Retina (tissue), 1 donor: ENCODE results near the gene KIAA0586.
"Not testable (repeated sequence)": the region's sequence is repeated elsewhere in the genome, so short reads cannot be mapped to it uniquely, and the experiment has no call there.

Experiments
- DNase-seq: peaks from one replicate; pipeline ENCODE4 v3.0.0-alpha.2; 2016

Gene KIAA0586

DNA sequence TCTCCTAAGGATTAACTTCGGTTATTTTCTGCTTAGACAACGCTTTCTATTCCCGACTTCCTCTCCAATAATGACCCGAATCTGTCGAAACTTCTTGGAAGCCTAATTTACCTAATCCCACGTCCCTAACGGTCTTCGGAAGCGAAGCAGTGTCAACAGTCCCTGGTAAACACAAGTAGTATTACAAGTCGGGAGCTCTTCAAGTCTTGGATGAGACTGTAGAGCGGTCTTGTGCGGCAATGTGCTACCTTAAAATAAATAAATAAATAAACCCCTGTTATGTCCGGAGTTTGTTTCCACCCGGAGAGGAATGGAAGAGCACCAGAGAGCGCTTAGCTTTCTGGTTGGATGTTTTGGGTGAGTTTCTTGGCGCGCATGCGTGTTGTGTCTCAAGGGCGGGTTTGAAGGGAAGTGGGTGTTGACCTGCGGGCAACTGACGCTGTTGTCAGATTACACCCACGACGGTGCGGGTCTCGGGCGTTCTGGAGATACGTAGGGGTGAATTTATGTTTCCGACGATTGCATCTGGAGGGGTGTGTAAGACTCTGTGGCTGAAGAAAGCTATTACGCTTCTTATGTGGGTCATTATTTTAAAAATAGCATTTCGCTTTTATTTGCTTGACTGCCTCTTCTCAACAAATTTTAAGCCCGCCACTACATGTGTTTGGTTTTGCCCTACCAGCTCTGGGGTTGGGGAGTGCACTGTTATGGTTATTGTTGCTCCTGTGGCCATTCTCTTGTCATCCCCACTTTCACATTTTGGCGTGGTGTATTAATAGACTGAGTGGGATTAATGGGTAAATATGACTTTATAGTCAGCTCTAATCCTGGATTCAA, at the start of gene KIAA0586, which contains the start of gene TIMM9:
TSS of gene KIAA0586 (plus strand) at position 439 of the 837 bp plus-strand sequence. CDS start 546 bp downstream, outside the sequence.
TSS of gene TIMM9 (minus strand) at position 251 of the 837 bp plus-strand sequence. CDS start 15,586 bp downstream, outside the sequence.
- DNase-seq, result peak; percentile 95

DNA sequence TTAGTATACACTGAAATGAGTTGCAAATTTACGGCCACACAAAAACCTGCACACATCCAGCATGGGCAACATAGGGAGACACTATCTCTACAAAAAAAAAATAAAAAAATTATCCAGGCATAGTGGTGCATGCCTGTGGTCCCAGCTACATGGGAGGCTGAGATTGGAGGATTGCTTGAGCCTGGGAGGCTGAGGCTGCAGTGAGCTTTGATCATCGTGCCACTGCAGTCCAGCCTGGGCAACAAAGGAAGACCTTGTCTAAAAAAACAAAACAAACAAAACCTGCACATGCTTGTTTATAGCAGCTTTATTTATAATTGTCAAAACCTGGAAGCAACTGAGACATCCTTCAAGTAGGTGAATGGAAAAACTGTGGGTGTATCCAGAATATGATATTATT, 36.7 kb upstream of the KIAA0586 start:
- DNase-seq, result no peak

DNA sequence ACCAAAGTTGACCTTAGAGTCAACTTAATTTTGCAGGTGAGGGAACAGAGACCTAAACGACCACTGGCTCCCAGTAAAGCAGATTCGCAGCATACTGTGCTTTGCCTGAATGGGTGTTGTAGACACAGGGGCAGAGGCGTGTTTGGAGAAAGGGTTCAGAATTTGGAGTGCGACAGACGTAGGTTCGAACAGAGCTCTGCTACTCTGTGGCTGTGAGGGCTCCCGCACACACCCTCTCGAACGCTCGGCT, 32.0 kb upstream of the KIAA0586 start:
- no peak for DNase-seq

DNA sequence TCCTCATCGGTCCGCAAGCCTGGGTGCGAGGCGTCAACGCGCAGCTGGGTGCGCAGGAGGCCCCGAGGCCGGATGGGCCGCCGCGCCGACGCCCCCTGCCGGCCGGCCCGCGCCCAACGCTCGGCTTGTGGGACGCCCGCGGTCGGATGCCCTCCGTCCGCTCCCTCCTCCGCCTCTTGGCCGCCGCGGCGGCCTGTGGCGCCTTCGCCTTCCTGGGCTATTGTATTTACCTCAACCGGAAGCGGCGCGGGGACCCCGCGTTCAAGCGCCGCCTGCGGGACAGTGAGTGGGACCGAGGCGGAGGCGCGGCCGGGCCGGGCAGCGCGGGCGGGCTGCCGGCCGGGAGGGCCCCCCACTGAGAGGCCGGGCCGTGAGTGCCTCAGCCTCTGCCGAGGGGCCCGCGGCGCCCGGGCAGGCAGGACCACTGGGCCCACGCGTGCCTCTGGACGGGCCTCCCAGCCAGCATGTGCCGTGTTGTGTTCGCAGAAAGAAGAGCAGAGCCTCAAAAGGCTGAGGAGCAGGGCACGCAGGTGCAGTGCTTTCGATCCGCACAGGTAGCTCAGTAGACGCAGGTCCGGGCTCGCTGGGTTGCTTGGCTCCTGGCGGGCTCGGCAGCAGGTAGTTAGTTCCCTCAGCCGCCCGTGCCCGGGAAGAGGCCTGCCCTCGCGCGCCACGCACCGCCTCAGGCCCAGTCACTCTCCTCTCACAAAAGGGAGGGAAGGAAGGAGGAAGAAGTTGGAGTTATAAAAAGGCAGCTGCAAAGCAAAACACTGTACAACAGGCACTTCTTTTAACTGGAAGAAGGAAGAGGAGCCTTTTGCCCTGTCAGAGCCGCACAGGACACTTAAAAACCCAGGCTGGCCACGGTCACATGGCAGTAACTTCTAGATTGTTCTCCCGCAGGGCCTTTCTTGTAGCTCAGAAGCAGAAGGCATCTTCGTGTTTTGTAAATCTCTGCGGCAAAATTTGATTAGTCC, 31.4 kb upstream of the KIAA0586 start, which contains the start of gene TOMM20L:
TSS of gene TOMM20L (plus strand) at position 119 of the 977 bp plus-strand sequence. CDS start at position 147, 28 bp downstream.
- DNase-seq, result peak; percentile 88

DNA sequence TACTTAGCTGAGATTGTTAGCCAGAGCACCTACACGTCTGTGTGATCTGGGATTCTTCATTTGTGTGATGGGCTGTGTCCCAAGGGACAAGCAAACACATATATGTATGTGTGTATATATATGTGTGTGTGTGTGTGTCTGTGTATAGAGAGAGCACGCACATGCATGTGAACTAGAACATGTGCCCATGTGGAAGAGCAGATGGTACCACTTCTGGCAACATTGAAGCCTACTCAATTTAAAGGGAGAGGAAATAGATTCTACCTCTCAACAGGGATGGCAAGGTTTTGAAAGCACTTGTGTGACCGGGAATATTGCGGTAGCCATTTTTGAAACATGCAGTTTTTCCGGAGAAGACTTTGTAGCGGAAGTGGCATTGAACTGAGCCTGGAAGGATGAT, 30.4 kb upstream of the KIAA0586 start:
- DNase-seq, result peak; percentile 6

DNA sequence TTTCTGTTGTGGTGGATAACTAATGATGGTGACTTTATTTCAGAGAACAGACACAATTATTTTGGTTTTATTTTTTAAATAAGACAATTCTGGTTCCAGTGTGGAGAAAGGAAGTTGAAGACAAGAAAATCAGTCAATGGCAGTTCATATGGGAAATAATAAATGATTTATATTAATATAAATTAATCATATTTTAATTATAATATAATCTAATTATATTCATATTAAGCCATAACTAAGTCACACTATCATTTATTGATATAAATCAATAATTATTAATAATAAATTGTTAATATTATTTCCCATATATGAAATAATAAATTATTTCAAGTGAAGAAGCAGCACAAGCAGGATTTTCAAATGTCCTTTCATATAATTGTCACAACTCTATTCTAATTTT, 29.0 kb upstream of the KIAA0586 start:
- no peak for DNase-seq

DNA sequence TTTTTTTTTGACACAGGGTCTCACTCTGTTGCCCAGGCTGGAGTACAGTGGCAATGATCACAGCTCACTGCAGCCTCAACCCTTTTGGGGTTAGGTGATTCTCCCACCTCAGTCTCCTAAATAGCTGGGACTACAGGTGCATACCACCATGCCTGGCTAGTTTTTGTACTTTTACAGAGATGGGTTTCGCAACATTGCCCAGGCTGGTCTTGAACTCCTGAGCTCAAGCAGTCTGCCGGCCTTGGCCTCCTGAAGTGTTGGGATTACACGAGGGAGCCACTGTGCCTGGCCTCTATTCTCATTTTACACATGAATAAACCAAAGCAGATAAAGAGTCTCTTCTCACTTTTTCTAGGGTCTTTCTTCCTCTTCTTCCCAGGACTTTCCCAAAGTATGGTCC, 28.6 kb upstream of the KIAA0586 start:
- no peak for DNase-seq

DNA sequence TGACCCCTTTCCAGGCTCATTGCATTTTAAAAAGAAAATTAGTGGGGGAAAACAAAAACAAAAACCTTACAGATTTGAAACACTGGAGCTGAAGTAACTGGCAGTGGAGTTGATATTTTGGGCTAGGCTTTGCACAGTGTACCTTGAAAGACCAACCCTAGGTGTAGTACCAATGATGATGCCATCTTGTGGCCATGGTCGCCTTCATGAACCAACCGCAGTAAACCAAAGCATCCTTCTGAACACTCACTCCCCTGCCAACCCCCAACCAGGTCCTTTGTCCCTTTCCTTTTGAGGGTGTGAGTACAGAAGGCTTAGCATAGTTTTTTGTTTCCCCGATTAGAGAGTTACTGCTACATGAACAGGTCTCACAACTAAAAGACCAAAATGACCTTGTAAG, 25.9 kb upstream of the KIAA0586 start:
- DNase-seq, result no peak

DNA sequence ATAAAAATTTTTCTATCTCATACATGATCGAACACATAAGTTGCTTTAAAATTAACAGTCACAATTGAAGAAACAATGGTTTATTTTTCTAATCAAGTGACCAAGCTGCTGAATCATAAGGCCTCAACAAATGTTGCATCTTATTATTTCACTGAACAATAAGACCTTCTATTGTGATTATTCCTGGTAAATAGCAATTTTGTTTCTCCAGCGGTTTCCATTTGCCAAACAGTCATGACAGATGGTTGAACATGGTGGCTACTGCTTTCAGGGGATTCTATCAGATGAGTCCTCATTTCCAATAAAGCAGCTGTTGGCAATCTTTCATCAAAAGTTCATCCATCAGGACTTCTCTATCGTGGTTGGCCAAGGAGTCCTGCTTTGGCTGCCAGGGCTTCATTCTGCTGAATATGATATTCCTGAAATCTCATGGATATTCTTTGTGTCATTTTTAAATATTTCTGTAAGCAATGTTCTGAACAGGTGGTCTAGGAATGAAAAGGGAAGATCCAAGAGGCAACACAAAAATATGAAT, 18.8 kb upstream of the KIAA0586 start:
- DNase-seq, result no peak

DNA sequence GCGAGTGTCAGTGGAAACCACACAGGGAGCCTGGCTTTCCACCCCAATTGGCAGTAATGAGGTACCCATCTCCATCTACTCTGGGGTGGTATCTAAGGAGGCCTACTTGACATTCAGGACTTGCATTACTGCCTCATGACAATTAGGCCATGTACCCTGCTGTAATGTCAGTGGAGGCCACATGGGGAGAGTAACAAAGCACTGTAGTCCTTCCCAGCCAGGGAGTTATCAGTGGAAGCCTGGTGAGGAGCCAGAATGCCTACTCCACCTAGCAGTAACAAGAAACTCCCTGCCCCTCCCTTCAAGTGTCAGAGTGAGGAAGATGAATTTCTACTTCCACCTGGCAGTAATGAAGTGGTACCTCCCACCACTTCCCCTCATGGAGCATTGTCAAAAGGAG, 12.7 kb upstream of the KIAA0586 start:
- DNase-seq, result no peak

DNA sequence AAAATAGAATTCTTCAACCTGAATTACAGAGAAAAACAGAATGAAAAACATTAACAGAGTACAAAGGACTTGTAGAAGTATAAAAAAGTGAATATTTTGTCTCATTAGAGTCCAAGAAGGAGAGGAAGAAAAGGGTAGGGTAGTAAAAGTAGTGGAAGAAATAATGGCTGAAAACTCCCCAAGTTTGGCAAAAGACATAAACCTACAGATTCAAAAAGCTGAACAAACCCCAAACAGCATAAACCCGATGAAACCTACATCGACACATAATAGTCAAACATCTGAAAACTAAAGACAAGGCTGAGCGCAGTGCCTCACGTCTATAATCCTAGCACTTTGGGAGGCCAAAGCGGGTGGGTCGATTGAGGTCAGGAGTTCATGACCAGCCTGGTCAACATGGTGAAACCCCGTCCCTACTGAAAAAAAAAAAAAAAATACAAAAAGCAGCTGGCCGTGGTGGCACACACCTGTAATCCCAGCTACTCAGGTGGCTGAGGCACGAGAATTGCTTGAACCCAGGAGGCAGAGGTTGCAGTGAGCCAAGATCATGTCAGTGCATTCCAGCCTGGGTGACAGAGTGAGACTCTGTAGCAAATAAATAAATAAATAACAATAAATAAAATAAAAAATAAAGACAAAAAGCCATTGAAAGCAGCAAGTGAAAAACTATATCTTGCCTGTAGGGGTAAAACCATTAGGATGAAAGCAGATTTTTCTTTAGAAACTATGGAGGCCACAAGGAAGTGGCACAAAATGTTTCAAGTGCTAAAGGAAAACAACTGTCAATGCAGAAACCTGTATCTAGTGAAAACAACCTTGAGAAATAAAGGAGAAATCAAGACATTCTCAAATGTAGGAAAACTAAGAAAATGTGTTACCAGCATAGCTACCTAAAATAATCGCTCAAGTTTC, 11.6 kb upstream of the KIAA0586 start:
- no peak for DNase-seq

DNA sequence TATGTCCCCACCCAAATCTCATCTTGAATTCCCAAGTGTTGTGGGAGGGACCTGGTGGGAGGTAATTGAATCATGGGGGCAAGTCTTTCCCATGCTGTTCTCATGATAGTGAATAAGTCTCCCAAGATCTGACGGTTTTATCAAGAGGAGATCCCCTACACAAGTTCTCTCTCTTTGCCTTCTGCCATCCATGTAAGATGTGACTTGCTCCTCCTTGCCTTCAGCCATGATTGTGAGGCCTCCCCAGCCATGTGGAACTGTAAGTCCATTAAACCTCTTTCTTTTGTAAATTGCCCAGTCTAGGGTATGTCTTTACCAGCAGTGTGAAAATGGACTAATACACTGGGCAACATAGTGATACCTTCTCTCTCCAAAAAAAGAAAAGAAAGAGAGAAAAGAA, 10.6 kb upstream of the KIAA0586 start:
- DNase-seq, result not testable (repeated sequence)

DNA sequence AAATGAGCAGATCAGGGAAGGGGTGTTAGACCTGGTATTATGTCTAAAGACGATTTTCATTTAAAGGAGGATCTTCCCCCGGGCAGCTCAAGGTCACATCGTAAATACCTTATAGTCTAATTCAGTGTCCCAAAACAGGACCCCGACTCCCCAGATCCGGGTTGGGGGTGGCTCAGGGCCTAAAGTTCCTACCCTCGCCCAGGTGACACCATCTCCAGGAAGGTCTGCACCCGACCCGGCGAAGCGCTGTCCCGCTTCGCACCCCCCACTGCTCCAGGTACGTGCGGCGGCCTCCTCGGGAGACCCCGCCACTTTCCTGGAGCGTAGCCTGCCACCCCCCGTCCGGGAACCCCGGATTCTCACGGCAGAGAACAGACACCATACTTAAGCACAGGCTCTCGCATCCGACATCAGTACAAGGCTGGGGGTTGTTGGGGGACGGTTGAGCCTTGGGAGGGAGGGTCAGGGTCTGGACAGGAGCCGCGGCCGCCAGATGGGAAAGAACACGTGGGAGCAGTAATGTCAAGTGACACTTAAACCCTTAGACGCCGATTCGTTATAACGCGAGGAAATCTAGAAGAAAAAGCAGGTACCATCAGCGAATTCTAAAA, 744 bp upstream of the KIAA0586 start:
- peak; percentile 93 for DNase-seq

DNA sequence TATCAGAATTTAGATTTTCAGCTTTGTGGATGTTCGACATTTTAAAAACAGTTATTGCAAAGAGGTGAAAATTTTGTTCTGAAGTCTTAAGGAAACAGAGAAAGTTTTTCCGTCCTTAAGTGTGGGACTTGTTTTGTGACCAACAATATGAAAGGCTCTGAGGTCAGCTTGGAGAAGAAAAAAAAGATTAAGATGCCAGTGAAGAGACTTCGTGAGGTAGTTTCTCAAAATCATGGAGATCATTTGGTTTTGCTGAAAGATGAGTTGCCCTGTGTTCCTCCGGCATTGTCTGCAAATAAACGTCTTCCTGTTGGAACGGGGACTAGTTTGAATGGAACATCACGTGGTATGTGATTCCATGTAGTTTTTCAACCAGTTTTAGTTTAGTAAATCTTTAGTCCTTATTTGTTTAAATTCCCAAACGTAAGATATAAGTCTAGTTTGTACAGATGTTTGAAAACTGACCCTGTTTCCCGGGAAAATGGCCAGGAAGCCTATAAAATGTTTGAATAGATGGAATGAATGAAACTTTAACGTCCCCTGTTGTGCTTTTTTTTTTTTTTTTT, 682 bp downstream of the KIAA0586 start:
- no peak for DNase-seq

DNA sequence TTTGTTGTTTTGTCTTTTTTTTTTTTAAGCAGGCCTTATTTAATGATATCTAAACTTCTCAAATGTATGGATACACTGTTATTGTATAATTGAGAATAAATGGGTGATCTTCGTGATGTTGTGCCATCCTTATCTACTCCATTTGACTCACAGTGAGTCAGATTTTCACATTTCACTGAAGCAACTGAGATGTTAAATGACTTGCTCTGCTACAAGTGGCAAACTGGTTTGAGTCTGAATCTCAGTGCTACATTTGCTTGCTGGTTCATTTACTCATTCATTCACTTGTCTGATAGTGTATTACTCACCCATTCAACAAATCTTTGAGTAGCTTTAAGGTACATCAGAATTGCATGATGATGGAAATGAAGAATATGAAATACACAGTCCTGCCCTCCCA, 2.6 kb downstream of the KIAA0586 start:
- no peak for DNase-seq

DNA sequence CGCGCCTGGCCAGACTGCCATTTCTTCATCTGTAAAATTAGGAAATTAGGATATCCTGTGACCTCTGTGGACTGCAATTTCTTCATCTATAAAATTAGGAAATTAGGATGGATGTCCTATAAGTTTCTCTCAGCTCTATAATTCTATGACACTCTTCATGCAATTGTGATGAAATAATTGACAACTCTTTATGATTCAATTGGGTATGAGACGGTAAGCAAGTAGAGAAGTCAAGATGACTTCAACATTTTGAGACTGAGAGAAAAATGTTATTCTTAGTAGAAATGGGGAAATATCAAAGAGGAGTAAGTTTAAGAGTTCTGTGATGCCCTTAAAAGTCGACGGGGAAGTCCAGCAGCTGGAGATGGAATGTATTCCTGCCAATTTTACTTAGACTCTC, 12.0 kb downstream of the KIAA0586 start:
- DNase-seq, result no peak

DNA sequence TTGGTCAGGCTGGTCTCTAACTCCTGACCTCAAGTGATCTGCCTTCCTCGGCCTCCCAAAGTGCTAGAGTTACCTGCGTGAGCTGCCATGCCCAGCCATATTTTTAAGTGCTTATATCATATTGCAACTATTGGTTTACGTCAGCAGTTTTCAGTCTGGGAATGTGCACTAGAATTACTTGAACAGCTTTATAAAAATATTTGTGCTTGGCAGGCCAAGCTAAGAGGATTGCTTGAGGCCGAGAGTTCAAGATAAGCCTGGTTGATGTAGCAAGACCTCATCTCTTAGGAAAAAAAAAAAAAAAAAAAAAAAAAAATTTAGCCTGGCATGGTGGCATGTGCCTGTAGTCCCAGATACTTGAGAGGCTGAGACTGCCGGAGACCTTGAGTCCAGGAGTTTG, 17.1 kb downstream of the KIAA0586 start:
- DNase-seq, result no peak

DNA sequence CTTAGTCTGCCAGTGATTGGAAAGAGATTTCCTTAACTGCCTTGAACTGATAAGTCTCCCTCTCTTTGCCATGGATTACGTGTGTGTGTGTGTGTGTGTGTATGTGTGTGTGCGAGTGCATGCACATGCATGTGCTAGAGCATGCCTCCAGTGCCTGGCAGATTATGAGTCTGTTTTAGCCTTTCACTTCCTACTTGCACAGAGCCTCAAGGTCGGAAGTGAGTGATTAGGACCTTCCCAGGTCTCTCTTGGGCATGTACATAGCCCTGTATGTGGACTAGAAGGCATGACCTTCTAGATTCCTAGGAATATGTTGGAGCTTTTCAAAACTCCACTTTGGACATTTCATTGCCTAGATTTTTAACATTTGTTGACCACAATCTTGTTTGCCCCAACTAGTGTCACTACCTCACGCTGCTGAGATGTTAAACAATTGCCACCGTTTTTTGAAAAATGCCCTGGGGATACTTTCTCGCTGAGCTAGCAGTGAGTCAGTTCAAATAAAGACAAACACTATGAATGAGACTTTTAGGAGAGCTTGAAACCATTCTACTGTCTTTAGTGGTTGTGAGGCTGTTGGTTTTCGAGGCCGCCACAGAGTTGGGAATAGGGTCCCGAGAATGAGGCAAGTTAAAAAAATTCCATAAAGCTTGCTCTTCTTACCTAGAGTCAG, 28.2 kb downstream of the KIAA0586 start:
- no peak for DNase-seq

DNA sequence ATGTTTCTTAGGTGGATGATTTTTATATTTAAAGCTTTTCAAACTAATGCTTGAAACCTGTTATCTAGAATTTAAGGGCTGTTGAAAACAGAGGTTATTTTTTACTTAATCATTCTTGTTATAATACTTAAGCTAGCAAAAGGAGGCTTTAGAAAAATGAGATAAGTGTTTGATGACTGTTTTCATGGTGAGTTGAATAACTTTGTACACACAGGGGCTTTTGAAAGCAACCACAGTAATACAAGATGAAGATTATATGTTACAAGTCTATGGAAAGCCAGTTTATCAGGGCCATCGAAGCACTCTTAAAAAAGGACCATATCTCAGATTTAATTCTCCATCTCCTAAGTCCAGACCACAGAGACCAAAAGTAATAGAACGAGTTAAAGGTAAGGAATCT, 33.3 kb downstream of the KIAA0586 start:
- DNase-seq, result no peak

DNA sequence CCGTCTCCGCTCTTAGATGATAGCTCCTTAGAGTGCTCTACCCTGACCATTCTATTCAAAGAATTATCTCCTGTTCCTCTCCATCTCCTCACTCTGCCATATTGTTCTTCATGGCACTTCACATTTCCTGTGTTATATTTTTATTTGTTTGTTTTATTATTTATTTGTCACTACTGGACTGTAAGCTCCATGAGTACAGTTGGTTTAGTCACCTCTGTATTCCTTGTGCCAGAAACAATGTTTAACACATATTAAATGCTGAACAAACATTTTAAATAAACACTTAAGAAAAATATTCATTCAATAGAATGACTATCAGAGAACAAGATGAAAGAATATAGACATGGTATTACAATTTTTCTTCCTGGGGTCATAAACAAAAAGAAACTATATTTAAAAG, 35.6 kb downstream of the KIAA0586 start:
- no peak for DNase-seq

DNA sequence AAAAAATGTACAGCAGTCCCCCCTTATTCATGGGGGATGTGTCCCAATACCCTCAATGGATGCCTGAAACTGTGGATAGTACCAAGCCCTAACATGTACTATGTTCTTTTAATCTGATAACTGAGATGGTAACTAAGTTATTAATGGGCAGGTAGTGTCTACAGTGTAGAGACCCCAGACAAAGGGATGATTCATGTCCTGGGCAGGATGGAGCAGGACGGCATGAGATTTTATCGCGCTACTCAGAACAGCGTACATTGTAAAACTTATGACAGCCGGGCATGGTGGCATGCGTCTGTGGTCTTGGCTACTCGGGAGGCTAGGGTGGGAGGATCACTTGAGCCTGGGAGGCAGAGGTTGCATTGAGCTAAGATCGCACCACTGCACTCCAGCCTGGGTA, 37.1 kb downstream of the KIAA0586 start:
- no peak for DNase-seq
